NT2/D1 (cell line): ENCODE results near the gene COL9A3.

ENCODE experiments used
- SUZ12 ChIP-seq: IDR thresholded peaks from 2 replicates; pipeline ENCODE4 v1.6.1; 2011; ENCODE audit not compliant: insufficient read length, insufficient read depth; ENCODE audit errors: extremely low read depth
- YY1 ChIP-seq: IDR thresholded peaks from 2 replicates; pipeline ENCODE4 v1.6.1; 2011; ENCODE audit not compliant: insufficient read length, insufficient read depth
- ZNF274 ChIP-seq: IDR thresholded peaks from 2 replicates; pipeline ENCODE4 v1.6.1; 2011; ENCODE audit warnings: mild to moderate bottlenecking, low read depth, low read length

DNA sequence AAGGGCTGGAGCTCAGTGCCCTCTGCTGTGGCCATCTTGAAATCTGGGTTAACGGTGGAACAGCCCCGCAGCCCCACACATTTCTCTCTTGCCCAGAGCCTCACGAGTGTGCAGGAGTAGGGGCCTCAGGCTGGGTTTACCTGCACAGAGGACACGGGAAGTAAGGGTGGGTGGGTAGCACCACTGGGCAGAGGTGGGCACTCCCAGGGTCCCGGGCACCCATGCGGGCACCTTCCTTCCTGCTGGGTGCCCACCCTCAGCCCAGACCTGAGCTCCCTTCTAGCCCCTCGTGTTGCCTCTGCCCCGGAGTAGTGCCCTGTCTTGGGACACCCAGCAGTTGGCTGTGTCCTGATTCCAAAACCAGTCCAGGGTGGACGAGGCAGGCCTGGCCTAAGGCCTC, 11.2 kb downstream of the COL9A3 start:
- TF ChIP-seq SUZ12 (no peak), YY1 (no peak), ZNF274 (no peak)
